Measurements from ENCODE around the gene DSCAML1. TPM values are rescaled to one million over a fixed set of nuclear protein-coding genes. Genes with fewer than 3 reads are reported as not detected.

DSCAML1 gene
- total RNA-seq, 1 donor from 2014 or later: 0.95 TPM

DNA sequence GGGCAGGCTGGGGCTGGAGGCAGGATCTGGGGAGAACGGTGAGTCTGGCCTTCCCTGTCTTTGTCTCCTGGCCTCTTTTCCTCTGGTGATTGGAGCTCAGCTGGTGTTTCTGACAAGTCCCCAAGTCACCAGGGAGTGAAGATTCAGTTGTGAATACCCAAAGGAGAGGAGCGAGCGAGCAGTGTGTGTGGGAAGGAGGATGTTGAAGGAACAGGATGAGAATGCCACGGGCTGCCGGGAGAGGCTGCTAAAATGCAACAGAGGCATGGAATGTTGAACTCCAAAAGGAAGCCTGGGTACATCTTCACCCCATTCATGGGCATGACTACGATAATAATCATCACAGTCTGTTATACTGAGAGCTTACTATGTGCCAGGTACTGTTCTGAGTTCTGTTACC is 306.1 kb downstream of the DSCAML1 start:
- DNase-seq: no peak
- Histone ChIP-seq H3K4me1 (no peaks in the 10 kb centered on the region), H3K27ac (no peak overlapping the region), H3K27me3 (ENCODE audit: low read depth) (peaks cover 16% of the 10 kb centered on the region), H3K9me3 (no peaks in the 10 kb centered on the region), H3K36me3 (no peaks in the 10 kb centered on the region), H3K4me3 (no peak overlapping the region)
- no peak for ATAC-seq
- TF ChIP-seq, protein P1, sequence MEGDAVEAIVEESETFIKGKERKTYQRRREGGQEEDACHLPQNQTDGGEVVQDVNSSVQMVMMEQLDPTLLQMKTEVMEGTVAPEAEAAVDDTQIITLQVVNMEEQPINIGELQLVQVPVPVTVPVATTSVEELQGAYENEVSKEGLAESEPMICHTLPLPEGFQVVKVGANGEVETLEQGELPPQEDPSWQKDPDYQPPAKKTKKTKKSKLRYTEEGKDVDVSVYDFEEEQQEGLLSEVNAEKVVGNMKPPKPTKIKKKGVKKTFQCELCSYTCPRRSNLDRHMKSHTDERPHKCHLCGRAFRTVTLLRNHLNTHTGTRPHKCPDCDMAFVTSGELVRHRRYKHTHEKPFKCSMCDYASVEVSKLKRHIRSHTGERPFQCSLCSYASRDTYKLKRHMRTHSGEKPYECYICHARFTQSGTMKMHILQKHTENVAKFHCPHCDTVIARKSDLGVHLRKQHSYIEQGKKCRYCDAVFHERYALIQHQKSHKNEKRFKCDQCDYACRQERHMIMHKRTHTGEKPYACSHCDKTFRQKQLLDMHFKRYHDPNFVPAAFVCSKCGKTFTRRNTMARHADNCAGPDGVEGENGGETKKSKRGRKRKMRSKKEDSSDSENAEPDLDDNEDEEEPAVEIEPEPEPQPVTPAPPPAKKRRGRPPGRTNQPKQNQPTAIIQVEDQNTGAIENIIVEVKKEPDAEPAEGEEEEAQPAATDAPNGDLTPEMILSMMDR (IDR thresholded peaks at IDR 0.05): no peak
- intact Hi-C loops (cut with DNase I): no loop called here

DNA sequence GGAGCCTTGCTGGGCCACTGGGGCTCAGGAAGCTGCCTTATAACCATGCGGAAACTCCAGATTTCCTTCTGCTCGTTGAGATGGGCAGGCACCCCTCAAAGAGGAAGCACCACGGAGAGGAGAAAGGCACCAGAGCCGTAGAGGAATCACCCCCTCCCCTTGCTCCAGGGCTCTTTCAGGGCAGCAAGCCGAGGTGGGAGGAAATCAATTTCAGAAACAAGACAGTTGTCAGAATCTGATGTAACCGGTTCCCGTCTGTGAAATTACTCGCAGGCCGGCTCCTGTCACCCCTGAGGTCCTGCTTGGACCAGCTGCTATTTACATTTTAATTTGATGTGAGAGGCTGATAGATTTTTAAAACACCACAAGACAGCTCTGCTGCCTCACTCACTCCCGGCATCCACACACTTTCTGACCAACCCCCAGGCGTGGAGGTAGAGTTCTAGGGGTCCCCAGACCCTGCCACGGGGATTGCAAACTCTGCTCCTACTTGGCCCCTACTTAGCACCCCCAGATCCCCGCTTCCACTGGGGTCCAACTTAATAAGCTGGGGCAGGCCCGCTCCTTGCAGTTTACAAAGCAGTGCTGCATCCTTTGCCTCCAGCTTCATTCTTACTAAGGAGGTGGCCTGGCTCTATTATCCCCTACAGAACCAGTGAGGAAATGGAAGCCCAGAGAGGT is 306.9 kb downstream of the DSCAML1 start:
- H3K27ac ChIP-seq: no peak overlapping the region
- intact Hi-C loops (cut with DNase I): no loop called here
- no peak overlapping the region for H3K4me3 ChIP-seq
- TF ChIP-seq, protein P1 (IDR thresholded peaks at IDR 0.05): no peak
- no peaks in the 10 kb centered on the region for H3K4me1 ChIP-seq
- DNase-seq (no peak), ATAC-seq (no peak)
- peaks cover 16% of the 10 kb centered on the region for H3K27me3 ChIP-seq (ENCODE audit: low read depth)
- no peaks in the 10 kb centered on the region for H3K9me3 ChIP-seq
- H3K36me3 ChIP-seq: no peaks in the 10 kb centered on the region

GRCh38 chr11:117488996-117489952 is 307.7 kb downstream of the DSCAML1 start:
- H3K9me3 ChIP-seq: no peaks in the 10 kb centered on the region
- no peaks in the 10 kb centered on the region for H3K4me1 ChIP-seq
- H3K27ac ChIP-seq: no peak overlapping the region
- DNase-seq: no peak
- ATAC-seq: no peak
- no peak overlapping the region for H3K4me3 ChIP-seq
- peaks cover 16% of the 10 kb centered on the region for H3K27me3 ChIP-seq (ENCODE audit: low read depth)
- H3K36me3 ChIP-seq: no peaks in the 10 kb centered on the region
- intact Hi-C loops (cut with DNase I): no loop called here
- TF ChIP-seq, protein P1 (IDR thresholded peaks at IDR 0.05): no peak

GRCh38 chr11:117486059-117486458 is 311.0 kb downstream of the DSCAML1 start:
- intact Hi-C loops (cut with DNase I): no loop called here
- TF ChIP-seq, protein P1 (IDR thresholded peaks at IDR 0.05): no peak
- no peaks in the 10 kb centered on the region for H3K9me3 ChIP-seq
- H3K36me3 ChIP-seq: no peaks in the 10 kb centered on the region
- no peak overlapping the region for H3K4me3 ChIP-seq
- H3K27me3 ChIP-seq (ENCODE audit: low read depth): no peaks in the 10 kb centered on the region
- ATAC-seq: no peak
- no peak for DNase-seq
- H3K27ac ChIP-seq: no peak overlapping the region
- H3K4me1 ChIP-seq: no peaks in the 10 kb centered on the region

DNA sequence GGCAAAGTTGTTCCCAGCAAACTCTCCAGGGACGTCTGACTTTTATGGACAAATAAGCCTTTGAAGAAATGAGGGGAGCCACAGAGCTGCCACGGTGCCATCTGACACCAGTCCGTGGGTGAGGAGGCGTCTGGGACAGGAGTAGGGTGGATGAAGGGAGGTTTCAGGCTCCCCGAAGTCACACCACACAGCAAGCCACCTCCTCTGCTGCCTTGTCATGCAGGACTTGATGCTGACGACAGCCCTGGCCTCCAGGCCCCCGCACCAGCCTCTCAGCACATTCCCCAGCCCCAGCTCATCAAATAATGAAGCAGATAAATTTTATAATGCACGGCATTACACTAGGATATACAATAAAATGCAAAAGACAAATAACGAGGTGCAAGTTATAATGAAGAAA is 312.9 kb downstream of the DSCAML1 start:
- ATAC-seq (no peak), DNase-seq (no peak)
- no peak overlapping the region for H3K4me3 ChIP-seq
- intact Hi-C loops (cut with DNase I): no loop called here
- H3K27ac ChIP-seq: no peak overlapping the region
- H3K27me3 ChIP-seq (ENCODE audit: low read depth): no peaks in the 10 kb centered on the region
- no peaks in the 10 kb centered on the region for H3K36me3 ChIP-seq
- no peaks in the 10 kb centered on the region for H3K9me3 ChIP-seq
- TF ChIP-seq, protein P1 (IDR thresholded peaks at IDR 0.05): no peak
- H3K4me1 ChIP-seq: no peaks in the 10 kb centered on the region

Measured in lower lobe of right lung (tissue), 2 donors.